ENCODE data around the gene FAM72B.
"Not testable (repeated sequence)": the region's sequence is repeated elsewhere in the genome, so short reads cannot be mapped to it uniquely, and the experiment has no call there.

Gene FAM72B
- total RNA-seq: 1.3 to 5.6 (median 2.6) reads per million in 18 experiments

DNA sequence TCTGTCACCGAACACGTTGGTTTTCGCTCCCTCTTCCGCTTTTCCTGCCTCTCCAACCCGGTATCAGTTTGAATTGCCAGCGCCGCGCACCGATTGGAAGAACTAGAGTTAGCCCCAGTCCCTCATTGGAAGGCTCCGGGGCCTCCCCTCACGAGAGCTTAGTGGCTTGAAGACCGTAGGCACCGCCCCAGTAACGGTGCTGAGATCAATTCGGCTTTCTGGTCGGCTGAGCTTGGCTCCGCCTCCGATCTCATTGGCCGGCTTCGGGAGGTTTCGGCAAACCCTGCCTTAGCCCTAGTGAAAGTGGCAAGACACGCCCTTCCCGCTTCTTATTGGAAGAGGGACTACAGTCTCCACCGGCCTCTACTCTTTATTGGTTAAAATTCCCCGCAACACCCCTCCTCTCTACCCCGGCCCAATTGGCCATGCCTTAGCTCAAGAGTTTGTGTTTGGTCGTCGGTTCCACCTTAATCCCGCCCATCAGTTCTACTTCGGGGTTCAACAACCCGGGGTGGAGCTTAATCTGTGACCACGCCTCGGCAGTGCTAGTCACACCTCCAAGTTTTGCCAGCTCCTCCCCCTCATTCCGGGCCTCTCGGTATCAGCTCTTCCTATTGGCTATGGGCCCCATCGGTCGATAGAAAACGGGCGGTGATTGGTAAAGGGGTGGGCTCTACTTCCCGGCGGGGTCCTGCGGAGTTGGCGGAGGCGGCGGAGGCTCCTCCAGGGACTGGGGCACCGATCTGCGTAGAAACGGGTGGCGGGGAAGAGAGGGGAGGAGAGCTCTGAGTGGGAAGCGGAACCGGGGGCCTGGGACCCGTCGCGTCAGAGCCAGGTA is at the start of gene FAM72B, which contains the start of gene SRGAP2C:
Gene FAM72B, minus strand, starts transcription at position 51 of the 838 bp plus-strand sequence. CDS start 851 bp downstream, outside the sequence.
Gene SRGAP2C, plus strand, starts transcription at position 686 of the 838 bp plus-strand sequence. CDS start 2,472 bp downstream, outside the sequence.
- DNase-seq: peak; percentile 98 to 99

DNA sequence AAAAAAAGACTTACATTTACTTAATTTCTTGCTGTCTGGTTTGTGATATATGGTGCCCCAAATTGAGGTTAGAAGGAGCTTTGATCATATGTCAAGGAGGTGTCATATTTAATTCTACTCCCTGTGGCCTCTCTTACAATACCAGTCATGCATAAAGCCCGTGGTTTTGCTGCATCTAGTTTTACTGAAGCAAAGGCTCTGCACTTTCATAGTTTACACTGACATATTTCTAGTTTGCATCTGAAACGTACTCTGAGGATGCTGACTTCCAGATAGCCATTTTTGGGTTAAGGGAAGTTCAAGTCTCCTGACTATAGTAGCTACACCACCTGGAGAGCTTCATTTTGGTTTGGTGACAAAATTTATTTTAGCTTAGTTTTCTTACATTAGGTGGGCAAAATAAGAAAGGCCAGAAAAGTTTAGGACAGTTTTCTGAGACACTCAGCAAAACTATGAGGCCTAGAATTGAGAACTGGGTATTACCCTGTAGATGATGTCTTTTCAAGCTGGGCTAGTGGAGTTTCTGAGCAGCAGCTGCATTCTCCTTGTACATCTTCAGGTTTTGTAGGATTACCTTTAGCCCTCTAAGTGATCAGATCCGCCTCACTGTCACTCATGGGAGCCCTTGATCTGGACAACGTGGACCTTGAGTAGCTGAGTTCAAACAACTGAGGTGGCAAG is 48.4 kb upstream of the FAM72B start:
- DNase-seq: peak in 1 of 2 donors; percentile 0

DNA sequence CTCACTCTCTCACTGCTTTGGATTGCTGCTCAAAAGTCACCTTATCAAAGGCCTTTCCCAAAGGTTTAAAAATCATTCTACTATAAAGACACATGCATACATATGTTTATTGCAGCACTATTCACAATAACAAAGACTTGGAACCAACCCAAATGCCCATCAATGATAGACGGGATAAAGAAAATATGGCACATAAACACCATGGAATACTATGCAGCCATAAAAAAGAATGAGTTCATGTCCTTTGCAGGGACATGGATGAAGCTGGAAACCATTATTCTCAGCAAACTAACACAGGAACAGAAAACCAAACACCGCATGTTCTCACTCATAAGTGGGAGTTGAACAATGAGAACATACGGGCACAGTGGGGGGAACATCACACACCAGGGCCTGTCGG is 46.5 kb upstream of the FAM72B start:
- not testable (repeated sequence) for DNase-seq

DNA sequence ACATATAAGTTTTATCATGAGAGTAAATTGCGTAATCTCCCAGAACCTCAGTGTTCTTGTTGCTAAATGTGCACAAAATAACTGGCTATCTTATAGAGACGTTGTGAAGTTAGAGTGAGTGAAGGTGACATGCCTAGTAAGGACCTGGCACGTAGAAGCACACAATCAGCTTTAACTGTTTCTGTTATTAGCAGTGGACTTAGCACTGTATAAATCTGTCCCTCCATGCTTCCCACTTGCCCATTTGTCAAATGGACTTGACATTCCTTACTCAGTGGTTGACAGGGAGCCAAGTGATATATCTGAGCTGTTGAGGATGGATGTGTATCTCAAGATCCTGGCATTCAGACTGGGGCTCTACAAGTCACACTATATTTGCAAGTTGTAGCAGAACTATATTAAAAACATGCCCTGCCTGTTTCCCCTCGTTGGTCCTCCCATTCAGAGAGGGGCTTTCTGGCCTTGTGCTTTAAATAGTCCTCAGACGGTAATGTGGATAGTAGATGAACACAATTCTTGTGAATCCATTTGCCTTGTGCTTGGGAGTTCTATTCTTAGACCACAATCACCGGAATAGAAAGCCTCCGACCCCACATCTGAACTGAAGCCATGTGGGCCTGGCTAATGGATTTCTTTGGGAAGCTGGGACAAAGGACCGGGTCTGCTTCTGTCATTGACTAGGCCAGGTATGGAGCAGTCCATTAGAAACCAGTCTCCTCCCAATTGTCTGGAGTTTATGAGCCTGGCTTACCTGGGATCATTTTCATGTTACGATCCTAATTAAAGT is 43.6 kb upstream of the FAM72B start:
- DNase-seq: not testable (repeated sequence)

DNA sequence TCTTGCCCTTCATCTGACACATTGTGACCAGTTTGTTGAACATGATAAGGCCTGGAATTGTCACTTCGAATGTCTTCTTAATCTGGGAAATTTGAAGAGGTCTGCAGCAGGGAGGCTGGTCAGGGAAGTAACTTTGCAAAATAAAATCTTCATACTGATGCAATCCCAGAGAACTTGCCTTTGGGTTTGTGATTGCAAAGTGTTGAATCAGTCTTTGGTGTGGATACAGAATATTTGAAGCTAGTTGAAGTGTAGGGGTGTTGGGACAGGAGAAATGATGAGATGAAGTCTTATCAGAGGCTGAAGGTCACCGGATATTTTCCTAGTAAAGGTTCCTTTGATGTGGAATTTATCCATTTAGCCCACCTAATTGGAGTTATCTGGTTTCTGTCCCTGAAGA is 42.8 kb upstream of the FAM72B start:
- DNase-seq: not testable (repeated sequence)

DNA sequence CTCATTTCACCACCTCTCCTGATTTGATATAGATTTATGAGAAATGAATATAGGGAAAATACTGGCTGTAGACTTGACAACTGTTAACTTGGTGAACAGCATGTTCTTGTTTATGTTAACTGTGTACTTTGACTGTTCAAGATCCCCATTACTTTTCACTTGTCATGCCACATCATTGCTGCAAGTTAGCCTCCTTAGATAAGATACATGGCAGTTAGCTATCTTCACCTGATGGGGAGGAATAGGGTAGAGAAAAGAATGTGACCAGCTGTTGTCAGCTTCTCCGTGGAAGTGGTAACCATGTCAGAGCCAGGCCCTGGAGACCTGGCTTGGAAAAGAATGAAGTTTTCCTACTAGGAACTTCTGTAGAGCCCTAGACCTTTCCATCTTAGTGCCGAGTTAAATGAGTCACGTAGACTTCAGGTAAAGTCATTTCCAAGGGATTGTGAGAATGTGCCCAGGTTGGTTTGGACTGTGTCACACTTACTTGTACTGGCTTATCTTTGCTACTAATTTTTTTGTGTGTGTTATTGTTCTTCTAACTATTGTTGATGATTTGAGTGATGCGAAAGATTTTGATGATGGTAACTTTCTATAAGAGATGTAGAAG is 42.3 kb upstream of the FAM72B start:
- DNase-seq: not testable (repeated sequence)

DNA sequence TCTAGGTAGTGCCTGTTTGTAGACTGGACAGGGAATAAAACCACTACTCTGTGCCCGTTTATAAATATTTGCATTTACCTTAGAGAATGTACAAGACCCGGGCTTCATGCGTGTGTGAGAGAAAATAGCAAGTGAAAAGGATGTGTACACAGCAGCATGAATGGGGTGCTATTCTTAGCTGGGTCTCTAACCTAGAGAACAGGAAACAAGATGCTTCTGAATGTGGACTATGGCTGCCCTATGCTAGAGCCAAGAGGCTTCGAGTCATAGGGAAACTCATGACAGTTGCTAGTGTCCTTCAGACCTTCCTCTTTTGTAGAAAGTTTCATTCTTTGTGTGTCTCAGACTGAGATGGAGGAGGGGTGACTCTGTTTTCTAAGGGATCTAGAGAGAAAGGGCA is 40.6 kb upstream of the FAM72B start:
- not testable (repeated sequence) for DNase-seq

DNA sequence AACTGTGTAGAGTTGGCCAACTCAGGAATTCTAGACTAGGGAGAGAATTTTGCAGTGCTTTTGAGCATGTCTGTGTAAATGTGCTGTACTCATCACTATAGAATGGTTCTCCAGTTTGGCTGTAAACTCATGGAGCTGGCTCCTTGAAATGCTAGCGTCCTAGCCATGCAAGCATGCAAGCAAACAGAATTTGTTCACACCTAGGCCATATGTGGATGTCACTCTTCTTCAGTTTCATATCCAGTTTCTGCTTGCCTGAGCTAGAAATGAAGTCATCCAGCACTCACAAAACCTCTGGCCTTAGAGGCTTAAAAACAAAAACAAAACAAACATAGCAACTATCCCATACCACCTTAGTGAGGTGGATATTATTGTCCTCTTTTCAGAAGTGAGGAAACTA is 37.6 kb upstream of the FAM72B start:
- peak; percentile 2 to 4 for DNase-seq

DNA sequence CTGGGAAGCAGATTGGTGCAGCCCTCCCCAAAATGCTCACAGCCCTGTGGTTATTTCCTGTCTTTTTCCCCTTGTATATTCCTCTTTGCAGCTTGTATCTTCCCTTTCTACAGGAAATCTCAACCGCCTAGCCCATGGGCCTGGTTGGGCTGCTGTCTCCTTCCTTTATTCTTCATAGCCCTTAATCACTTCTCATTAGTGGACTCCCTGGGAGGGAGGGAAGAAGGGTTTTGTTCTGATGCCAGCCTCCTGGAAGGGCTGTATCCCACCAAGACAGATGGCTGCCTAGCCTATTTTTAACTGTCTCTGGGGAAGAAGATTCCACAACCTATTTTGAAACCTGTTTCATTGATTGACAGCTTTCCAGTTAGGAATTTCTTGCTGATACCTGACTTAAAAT is 32.5 kb upstream of the FAM72B start:
- not testable (repeated sequence) for DNase-seq

DNA sequence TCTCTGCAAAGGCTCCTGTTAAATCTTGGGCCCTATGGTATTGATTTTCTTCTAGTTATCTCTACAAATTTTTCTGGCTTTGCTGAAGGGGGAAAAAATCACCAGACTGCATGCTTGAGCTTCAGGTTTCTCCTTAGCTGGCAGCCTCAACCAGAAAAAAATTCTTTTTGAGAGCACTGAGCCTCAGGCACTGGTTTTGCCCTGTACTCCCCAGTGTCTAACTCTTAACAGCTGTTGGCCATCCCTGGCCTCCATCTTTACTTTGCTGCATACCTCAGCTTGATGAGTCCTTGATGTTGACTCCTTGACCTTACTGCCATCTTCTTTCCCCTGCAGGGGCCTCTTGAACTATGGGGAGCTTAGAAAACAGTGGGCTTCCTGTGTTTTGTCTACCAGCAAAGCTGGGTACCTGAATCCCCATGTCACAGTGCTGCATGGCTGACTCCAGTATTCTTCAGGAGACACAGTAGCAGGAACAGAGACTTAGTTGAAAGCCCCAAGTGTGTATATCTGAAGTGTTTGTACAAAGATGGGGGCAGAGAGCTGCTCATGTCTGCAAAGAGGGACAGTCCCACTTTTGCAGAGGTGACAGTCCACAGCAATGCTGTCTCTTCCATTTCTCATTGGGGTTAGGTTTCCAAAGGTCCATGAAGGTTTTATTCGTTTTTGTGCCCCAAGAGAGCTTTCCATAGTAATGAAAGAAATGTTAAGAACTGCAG is 31.7 kb upstream of the FAM72B start:
- DNase-seq: not testable (repeated sequence)

DNA sequence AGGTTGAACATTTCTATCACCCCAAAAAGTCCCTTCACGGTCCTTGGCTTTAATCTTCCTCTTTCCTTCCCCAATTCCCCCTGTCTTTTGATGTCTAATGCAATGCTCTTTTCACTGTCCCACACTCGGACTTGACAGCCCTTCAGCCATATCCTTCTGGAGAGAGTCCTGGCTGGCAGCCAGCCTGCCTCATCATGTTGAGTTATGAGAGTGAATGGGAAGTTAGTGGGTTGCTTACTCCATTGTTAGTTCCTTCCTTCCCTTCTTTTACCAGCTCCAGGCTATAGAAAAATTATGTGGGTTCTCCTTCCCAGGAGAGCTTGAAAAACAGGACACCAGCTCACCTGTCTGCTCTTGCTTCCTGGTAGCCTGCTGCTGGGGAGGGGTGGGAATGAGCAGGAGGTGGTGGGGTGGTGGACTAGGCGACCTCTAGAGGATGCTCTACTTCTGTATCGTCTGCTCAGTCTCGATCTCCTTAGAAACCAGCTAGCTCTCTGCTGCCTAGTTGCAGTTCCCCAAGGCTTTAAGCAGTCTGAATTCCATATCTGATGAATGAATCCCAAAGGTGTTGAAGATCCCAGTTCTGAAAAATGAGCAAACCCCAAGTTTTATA is 30.5 kb upstream of the FAM72B start:
- DNase-seq: not testable (repeated sequence)

DNA sequence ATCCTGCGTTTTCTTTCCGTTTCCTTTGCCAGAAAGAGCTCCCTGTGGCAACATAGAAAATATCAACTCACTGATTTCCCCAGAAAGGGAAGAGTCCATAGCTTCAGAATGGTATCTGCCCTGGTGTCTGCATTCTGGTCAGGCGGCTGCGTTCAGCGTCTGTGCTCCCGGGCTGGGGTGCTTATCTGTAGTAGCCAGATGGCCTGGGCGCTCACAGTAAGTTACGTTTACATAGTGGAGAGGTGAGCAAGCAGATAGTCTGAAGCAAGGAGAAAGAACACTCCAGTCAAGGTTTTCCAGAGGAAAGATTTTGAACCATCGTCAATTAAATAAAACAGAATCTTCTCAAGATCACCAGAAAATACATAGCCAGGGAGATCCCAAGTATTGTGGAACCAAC is 29.4 kb upstream of the FAM72B start:
- DNase-seq: not testable (repeated sequence)

DNA sequence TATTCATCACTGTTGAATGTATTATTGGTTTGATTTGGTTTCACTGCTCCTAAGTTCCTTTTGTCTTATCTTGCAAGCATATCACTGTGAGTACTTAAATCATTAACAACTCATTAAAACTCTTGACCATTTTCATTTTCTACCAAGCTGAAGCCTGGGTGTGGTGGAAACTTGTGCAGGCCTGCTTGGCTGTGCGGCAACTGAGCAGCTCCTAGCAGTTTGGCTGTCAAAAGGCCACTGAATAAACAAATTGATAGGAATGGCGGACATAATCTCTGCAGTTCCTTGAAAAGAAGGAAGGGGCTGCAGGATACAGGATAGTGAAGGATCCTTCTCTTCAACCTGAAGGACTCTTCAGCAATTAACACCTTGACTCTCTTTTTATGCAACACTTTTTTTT is 26.6 kb upstream of the FAM72B start:
- DNase-seq: not testable (repeated sequence)

DNA sequence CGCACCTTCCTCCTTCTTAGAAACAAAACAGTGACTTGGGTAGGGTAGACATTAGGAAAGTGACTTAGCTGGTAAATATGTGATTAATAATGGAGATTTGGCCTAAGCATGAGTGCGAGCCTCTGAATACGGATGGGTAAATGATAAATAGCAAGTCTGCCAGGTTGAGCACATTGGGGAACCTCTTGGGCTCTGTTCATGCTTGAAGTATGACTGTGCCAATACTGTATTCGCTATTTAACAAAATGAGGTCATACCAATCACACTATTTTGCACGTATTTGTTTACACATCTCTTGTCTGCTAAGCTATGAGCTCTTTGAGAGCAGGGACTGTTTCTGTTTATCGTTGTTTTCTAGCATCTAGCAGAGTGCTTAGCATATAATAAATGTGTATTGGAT is 24.2 kb upstream of the FAM72B start:
- DNase-seq: not testable (repeated sequence)

DNA sequence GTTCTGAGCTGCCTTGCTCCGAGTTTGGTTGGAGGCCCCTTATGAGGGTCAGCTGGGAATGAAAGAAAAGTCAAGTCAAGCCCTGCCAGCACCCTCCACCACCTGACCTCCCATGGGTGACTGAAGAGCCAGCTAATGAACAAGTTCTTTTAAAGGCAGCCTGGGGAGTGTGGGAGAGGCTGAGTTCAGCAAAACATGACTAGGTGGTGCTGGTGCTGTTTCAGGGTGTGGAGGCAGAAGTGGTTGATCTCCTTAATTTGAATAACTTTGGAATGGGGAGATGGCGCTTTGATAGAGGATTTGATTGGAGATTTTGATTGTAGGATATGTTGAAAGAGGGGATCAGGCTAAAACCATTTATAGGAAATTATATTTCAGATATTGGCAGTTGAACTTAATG is 23.2 kb upstream of the FAM72B start:
- DNase-seq: not testable (repeated sequence)

DNA sequence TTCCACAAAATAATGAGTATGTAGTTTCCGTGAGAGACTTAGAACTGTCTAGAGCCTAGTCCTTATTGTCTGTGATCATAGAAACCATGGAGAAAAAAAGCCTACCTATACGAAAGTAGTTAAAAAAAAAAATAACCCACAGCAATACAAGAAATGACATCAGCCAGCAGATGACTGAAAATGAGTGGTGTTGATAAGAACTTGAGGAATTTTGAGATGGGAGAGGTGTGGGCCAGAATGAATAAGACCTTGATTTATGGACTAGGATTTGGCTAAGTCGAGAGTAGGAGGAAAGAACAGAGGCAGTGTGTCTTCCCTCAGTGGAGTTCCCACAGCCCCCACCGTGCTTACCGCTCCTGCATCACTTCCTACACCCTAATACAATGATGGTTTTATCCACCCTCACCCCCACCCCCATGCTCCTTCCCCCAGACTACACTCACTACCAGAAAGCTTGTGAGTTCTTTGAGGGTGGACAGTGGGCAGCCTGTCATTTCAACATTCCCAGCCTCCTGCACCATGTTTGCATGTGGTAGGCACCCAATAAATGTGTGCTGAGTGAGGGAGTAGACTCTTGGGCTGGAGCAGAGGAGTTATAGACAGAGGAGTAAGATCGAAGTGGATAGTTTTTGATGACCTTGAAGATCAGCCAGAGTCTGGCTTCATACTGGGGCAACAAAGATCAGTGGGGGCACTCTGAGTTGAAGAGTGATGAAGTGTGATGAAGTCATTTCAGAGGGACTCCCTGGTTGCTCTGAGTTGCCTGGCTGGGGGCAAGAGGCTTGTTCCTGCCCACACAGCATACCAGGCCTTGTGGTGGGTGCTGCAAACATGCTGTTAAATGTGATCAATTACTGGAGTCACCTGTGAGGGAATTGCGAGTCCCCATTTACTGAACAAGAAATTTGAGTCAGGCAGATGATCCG is 21.9 kb upstream of the FAM72B start:
- not testable (repeated sequence) for DNase-seq

DNA sequence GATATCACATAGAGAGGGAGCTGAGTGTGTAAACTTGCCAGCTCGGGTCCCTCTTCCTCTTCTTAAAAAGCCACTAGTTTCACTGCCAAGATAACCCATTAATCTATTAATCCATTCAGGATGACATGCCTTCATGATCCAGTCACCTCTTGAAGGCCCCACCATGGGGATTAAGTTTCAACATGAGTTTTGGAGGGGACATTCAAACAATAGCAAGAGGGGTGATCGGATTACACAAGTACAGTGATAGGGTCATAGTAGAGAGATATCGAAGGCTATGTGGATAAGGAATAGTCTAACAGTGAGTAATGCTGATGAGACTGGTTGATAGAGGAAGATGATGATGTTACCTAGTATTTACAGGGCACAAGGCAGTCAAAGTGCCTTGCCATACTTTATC is 18.8 kb upstream of the FAM72B start:
- not testable (repeated sequence) for DNase-seq

DNA sequence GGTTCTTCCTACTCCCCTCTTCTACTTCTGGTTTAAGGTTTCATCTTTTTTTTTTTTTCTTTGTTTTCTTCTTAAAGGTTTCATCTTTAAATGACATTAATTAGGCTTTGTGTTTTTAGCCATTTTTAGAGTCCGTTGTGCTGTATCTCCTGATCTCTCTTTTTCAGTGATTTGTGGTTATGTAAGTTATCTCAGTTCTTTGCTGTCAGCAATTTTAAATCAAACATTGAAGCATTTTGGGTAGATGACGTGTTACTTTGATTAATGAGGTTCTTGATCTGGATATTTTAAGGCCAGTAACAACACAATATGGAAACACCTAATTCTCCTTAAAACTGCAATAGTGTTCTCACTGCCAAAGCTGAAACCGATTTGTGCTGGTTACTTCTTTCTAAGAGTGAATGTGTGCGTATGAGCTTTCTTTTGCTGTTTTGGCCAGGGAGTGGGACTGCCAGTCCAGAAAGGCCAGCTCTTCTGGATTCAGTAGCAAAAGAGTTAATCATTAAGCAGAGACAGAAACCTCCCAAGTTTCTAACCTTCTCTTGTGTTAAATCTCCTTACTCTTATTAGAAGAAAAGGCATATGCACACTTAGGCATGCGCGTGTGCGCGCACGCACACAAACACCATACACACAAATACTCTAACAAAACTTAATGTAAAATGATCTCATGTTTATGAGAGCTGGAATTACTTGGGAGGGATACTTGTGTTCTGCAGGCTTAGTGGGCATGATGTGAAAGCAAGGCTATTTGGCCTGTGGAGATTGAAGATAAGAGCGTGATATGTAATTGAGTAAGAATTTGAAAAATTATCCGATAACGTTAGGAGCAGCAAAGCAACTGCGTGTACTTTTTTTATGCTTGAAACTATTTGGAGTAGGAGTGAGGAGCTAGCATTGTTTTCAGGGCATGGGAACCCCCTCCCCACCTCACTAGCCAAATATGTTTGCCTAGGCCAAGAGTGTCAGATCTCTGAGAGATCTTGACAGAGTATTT is 17.1 kb upstream of the FAM72B start:
- not testable (repeated sequence) for DNase-seq

DNA sequence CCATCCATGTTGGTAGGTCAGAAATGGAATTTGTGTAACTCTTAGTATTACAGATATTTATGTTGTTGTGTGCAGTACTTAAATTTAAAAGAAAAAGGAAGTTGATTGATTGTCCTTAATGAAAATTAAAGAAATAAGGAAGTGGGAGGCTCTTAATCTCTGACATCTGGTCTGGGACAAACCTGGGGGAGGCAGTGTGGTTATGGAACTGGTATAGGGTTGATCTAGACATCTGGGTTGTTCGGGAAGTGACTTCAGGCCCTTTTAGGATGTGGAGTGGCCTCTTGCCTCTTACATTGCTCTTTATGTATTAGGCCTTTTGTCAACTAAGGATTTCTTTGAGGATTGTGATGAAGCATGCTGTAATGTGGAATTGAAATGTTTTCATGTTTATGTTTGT is 16.1 kb upstream of the FAM72B start:
- DNase-seq: not testable (repeated sequence)

All from inflammatory macrophage (primary cell).